SJSA1 (cell line): ENCODE measurements around the gene CHST6. TPM values are rescaled to one million over a fixed set of nuclear protein-coding genes. Genes with fewer than 3 reads are reported as not detected.

ENCODE experiments used
- DNase-seq, 2 experiments: peaks; one replicate each; pipeline ENCODE4 v3.0.0-alpha.2; 2015 to 2020; ENCODE audit warnings: low spot score in 2 of 2, low read depth in 1 of 2
- H3K27ac ChIP-seq: fragments of 250-450 bp; sonication (Bioruptor Pico); 2 replicates; pipeline ENCODE4 v1.5.1; 2020; ENCODE audit warnings: mild to moderate bottlenecking, moderate library complexity
- H3K27me3 ChIP-seq: fragments of 250-450 bp; sonication (Bioruptor Pico); replicated peaks from 2 replicates; pipeline ENCODE4 v1.5.1; 2020; ENCODE audit warnings: mild to moderate bottlenecking, moderate library complexity
- H3K36me3 ChIP-seq: fragments of 250-450 bp; sonication (Bioruptor Pico); 2 replicates; pipeline ENCODE4 v1.5.1; 2020; ENCODE audit warnings: mild to moderate bottlenecking
- H3K4me1 ChIP-seq: fragments of 250-450 bp; sonication (Bioruptor Pico); replicated peaks from 2 replicates; pipeline ENCODE4 v1.6.1; 2021; ENCODE audit warnings: mild to moderate bottlenecking
- H3K4me3 ChIP-seq: fragments of 250-450 bp; sonication (Bioruptor Pico); 2 replicates; pipeline ENCODE4 v1.5.1; 2020; ENCODE audit warnings: mild to moderate bottlenecking
- H3K9me3 ChIP-seq: fragments of 250-450 bp; sonication (Bioruptor Pico); replicated peaks from 2 replicates; pipeline ENCODE4 v1.5.1; 2020; ENCODE audit warnings: mild to moderate bottlenecking
- total RNA-seq: library from RNA; depleted of rRNA; stranded (reverse); fragments of >200 nt; shearing (Covaris generic); gene quantifications from 2 replicates; pipeline ENCODE4 v1.2.3, GENCODE V29; 2014

The CHST6 gene
- total RNA-seq, 1 experiment from 2014 or later, result not detected

- Histone ChIP-seq H3K36me3 (no peaks in the 10 kb centered on the region), H3K4me3 (no peak overlapping the region), H3K27ac (no peak overlapping the region), H3K4me1 (no peaks in the 10 kb centered on the region; the same call in 1 of the 2 replicates), H3K9me3 (no peaks in the 10 kb centered on the region), H3K27me3 (peaks cover 22% of the 10 kb centered on the region)
- DNase-seq, result no peak
Measured at GRCh38 chr16:75494184-75494583, 1.1 kb downstream of the CHST6 start.

GRCh38 chr16:75491876-75492275 lies 3.4 kb downstream of the CHST6 start:
- Histone ChIP-seq H3K27ac (no peak overlapping the region), H3K4me1 (no peaks in the 10 kb centered on the region; the same call in 1 of the 2 replicates), H3K27me3 (peaks cover 15% of the 10 kb centered on the region), H3K4me3 (no peak overlapping the region), H3K36me3 (no peaks in the 10 kb centered on the region), H3K9me3 (no peaks in the 10 kb centered on the region)
- DNase-seq, result no peak

- Histone ChIP-seq H3K4me3 (no peak overlapping the region), H3K27me3 (no peaks in the 10 kb centered on the region), H3K4me1 (no peaks in the 10 kb centered on the region), H3K36me3 (no peaks in the 10 kb centered on the region), H3K27ac (no peak overlapping the region), H3K9me3 (no peaks in the 10 kb centered on the region)
- DNase-seq, result no peak
Measured at GRCh38 chr16:75488322-75488721, 6.9 kb downstream of the CHST6 start.

- Histone ChIP-seq H3K27ac (no peak overlapping the region), H3K4me3 (no peak overlapping the region), H3K36me3 (no peaks in the 10 kb centered on the region), H3K27me3 (no peaks in the 10 kb centered on the region), H3K9me3 (no peaks in the 10 kb centered on the region), H3K4me1 (no peaks in the 10 kb centered on the region)
- no peak for DNase-seq
Measured at GRCh38 chr16:75486676-75487313, 8.4 kb downstream of the CHST6 start.

- Histone ChIP-seq H3K36me3 (no peaks in the 10 kb centered on the region), H3K27me3 (no peaks in the 10 kb centered on the region), H3K9me3 (no peaks in the 10 kb centered on the region), H3K4me1 (no peaks in the 10 kb centered on the region), H3K4me3 (no peak overlapping the region), H3K27ac (no peak overlapping the region)
- DNase-seq, result no peak
Measured at GRCh38 chr16:75486014-75486675, 9.1 kb downstream of the CHST6 start.

- Histone ChIP-seq H3K4me1 (no peaks in the 10 kb centered on the region), H3K36me3 (no peaks in the 10 kb centered on the region), H3K9me3 (no peaks in the 10 kb centered on the region), H3K4me3 (no peak overlapping the region), H3K27me3 (no peaks in the 10 kb centered on the region), H3K27ac (no peak overlapping the region)
- DNase-seq, result no peak
Measured at GRCh38 chr16:75485230-75486013, 9.8 kb downstream of the CHST6 start.

GRCh38 chr16:75483222-75483621 lies 12.0 kb downstream of the CHST6 start:
- Histone ChIP-seq H3K4me1 (no peaks in the 10 kb centered on the region), H3K27ac (no peak overlapping the region), H3K27me3 (no peaks in the 10 kb centered on the region), H3K36me3 (no peaks in the 10 kb centered on the region), H3K4me3 (no peak overlapping the region), H3K9me3 (no peaks in the 10 kb centered on the region)
- no peak for DNase-seq

- Histone ChIP-seq H3K36me3 (no peaks in the 10 kb centered on the region), H3K9me3 (no peaks in the 10 kb centered on the region), H3K27me3 (no peaks in the 10 kb centered on the region), H3K4me3 (no peak overlapping the region), H3K4me1 (no peaks in the 10 kb centered on the region), H3K27ac (no peak overlapping the region)
- no peak for DNase-seq
Measured at GRCh38 chr16:75482434-75483205, 12.6 kb downstream of the CHST6 start.

- no peak for DNase-seq
- Histone ChIP-seq H3K36me3 (no peaks in the 10 kb centered on the region), H3K4me1 (no peaks in the 10 kb centered on the region), H3K27ac (no peak overlapping the region), H3K27me3 (no peaks in the 10 kb centered on the region), H3K4me3 (no peak overlapping the region), H3K9me3 (no peaks in the 10 kb centered on the region)
Measured at GRCh38 chr16:75481475-75481874, 13.8 kb downstream of the CHST6 start.

GRCh38 chr16:75479421-75479990 lies 15.7 kb downstream of the CHST6 start:
- no peaks in the 10 kb centered on the region for H3K36me3 ChIP-seq
- H3K4me1 ChIP-seq, result no peaks in the 10 kb centered on the region
- H3K27ac ChIP-seq, result no peak overlapping the region
- H3K27me3 ChIP-seq, result no peaks in the 10 kb centered on the region
- H3K4me3 ChIP-seq, result no peak overlapping the region
- DNase-seq, result no peak
- H3K9me3 ChIP-seq, result no peaks in the 10 kb centered on the region

GRCh38 chr16:75478480-75479345 lies 16.5 kb downstream of the CHST6 start:
- no peak overlapping the region for H3K4me3 ChIP-seq
- no peak overlapping the region for H3K27ac ChIP-seq
- H3K36me3 ChIP-seq, result no peaks in the 10 kb centered on the region
- no peak for DNase-seq
- H3K4me1 ChIP-seq, result no peaks in the 10 kb centered on the region
- no peaks in the 10 kb centered on the region for H3K9me3 ChIP-seq
- no peaks in the 10 kb centered on the region for H3K27me3 ChIP-seq

- Histone ChIP-seq H3K4me1 (no peaks in the 10 kb centered on the region), H3K27ac (no peak overlapping the region), H3K4me3 (no peak overlapping the region), H3K27me3 (no peaks in the 10 kb centered on the region), H3K9me3 (no peaks in the 10 kb centered on the region), H3K36me3 (no peaks in the 10 kb centered on the region)
- no peak for DNase-seq
Measured at GRCh38 chr16:75477680-75478473, 17.4 kb downstream of the CHST6 start.
